HG03460 (cell line): Measurements from ENCODE around the gene KCNN3.

Experiments used
- ATAC-seq: cut with Tn5 transposase; IDR thresholded peaks from one replicate; pipeline ENCODE4 v1.9.1; 2021; ENCODE audit not compliant: unreplicated experiment

KCNN3 gene

GRCh38 chr1:154842635-154843034 lies 27.4 kb downstream of the KCNN3 start:
- ATAC-seq, result no peak

GRCh38 chr1:154841384-154841783 lies 28.7 kb downstream of the KCNN3 start:
- ATAC-seq, result no peak

DNA sequence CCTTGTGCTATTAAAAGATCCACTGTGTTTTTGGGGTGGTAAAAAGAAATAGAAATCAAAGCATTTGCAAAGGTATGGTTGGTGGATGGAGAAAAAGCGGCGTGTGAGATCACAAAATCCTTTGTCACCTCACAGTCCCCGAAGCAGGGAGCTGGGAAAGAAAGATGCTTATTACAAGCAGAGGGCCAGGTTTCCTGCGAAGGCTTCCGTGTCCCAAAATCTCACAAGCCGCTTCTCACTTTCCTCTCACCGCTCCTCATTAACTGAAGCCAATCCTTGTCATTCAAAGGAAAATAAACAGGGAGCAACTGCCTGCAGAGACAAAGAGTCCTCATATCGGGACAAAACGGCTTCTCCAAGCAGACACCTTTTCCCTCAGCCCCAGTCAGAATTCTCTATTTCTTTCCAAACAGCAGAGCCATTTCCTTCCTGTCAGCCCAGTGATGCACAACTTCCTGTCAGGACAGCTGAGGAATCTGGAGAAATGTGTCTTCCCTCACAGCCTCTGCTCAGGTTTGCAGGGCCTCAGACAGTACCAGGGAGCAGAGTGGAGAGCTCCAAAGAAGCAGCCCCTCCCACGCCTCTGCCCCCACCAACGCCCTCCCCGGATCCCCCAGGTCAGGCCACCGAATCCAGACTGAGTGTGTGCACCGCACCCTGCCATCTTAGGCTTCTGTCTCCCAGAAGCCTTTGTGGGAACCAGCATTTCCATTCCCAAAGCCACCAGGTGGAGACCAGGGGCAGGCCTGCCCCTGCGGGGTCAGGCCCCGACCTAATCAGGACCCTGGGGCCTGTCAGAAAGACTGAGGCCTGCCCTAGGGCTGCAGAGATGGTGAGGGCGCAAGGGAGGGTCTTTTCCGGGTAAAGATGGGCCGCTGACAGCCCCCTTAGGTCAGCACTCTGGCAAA lies 29.6 kb downstream of the KCNN3 start:
- ATAC-seq, result no peak

GRCh38 chr1:154839691-154840090 lies 30.4 kb downstream of the KCNN3 start:
- ATAC-seq, result no peak

DNA sequence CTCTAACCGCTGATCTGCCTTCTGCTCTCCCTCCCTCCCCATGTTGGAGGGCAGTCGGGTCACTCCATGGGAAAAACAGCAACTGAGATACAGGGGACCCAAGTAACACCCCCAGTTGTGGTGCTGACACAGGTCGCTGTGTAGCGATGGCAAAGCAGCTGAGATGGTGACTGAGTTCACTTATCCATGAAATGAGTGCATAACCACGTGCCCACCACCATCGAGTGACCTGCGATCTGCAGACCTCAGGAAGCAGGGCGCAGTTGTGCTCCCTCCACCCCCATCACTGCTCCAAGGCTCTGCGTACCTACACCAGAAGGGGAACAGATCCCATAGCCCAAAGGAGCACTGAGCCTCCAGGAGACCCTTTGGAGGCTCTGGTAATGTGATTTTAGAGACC lies 31.1 kb downstream of the KCNN3 start:
- no peak for ATAC-seq

DNA sequence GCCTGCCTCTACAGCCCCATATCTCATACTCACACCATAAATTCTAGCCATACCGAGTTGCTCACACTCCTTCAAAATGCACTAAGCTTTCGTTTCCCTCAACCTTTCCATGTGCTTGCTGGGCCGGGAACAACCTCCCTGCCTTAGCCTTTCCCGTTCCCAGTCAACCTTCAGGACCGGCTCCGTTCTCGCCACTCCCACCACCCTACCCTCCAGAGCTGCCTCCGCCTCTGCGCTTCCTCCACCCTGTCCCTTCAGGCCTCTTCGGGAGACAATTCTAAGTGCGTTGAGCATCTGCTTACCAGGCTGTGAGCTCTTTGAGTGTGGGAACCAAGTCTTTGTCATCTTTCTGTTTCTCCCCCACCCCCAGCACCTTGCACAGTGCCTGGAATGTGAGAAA lies 31.6 kb downstream of the KCNN3 start:
- ATAC-seq, result no peak

GRCh38 chr1:154837672-154838171 lies 32.4 kb downstream of the KCNN3 start:
- peak; percentile 77 for ATAC-seq

DNA sequence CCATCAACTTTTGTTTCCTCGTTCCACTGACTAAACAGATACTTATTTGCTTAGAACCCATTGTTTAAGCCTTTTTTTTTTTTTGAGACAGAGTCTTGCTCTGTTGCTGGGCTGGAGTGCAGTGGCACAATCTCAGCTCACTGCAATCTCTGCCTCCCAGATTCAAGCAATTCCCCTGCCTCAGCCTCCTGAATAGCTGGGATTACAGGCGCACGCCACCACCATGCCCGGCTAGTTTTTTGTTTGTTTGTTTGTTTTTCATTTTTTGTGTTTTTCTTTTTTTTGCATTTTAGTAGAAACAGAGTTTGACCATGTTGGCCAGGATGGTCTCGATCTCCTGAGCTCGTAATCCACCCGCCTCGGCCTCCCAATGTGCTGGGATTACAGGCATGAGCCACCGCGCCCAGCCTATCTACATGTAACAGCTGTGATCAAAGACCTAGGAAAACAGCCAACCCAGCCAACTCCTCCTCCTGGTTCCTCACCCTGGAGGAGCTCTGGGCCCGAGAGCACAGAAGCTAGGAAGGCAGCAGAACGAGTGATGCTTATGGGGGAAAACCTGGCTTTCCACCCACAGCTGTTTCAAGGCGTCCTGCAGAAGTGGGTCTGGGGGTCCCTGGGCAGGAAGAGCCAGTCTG lies 32.9 kb downstream of the KCNN3 start:
- no peak for ATAC-seq

- ATAC-seq, result no peak
Observed at GRCh38 chr1:154835531-154836324, 34.4 kb downstream of the KCNN3 start.

GRCh38 chr1:154833841-154834240 lies 36.2 kb downstream of the KCNN3 start:
- no peak for ATAC-seq

DNA sequence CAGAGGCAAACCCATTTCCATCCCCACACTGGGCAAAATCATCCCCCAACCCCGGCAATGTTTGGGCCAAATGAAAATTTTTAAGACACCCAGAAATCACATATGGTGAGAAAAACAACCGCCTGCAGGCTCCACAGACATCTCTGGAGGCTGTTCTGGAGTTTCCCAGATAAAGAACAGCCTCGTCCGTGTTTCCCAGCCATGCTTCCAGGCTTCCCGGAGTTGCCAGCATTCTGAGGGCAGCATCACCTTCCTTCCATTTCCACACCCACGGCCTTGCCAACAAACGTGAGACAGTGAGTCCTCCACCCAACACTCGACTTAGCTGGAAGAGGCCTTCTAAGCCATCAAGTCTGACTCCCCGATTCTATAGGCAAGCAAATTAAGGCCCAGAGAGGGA lies 36.9 kb downstream of the KCNN3 start:
- ATAC-seq, result no peak

- no peak for ATAC-seq
Observed at GRCh38 chr1:154832384-154832783, 37.7 kb downstream of the KCNN3 start.

GRCh38 chr1:154831462-154831861 lies 38.6 kb downstream of the KCNN3 start:
- ATAC-seq, result no peak

DNA sequence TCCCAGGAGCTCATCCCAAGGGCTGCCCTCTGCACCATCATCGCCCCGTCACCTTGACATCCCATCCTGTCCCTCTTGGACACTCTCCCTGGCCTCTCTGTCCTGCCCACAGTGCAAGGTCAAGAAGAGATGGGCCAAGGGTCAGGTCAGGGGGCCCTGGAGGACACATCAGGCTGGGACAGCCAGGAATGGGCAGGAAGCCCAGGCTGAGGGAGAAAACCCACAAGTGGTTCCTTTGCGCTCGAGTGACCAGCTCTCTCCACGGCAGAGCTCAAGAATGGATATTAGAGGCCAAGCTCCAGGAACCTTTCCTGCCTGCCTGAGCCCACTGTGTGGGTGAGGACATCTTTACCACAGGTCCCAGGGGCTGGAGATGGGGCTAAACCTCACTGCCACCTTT lies 41.0 kb downstream of the KCNN3 start:
- no peak for ATAC-seq

DNA sequence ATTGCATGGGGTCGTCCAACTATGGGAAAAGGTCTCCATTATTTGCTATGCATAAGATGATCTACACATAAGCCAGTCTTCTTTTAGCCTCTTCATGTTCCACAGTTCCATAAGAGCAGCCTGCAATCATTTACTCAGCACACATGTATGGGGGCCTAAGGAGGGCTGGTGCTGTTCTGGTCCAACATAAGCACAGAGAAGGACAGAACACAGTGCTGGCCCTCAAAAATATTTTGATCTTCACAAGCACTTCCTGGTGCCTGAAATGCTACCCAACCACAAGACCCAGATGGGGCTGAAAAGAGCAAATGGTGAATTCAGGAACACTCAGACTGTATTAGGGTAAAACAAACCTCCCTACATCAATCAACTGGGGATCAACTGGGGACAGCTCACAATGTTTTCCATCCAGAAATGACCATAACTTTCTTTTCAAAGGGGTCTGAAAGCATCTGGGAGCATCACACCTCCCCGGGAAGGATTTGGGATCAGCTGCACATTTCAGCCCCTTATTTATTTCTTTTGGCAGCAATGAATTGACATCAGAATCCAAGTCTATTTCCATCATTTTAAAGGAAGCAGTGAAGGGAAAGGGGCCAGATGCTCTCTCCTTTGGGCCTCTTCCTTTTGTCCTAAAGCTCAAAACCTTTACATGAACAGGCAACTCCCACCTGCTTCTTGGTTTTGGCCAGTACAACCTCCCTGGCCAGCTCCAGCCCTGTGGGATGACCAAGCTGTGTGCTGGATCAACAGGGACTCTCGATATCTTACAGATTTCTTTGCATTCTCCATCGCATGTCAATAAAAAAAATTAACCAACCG lies 45.7 kb downstream of the KCNN3 start:
- ATAC-seq, result no peak

DNA sequence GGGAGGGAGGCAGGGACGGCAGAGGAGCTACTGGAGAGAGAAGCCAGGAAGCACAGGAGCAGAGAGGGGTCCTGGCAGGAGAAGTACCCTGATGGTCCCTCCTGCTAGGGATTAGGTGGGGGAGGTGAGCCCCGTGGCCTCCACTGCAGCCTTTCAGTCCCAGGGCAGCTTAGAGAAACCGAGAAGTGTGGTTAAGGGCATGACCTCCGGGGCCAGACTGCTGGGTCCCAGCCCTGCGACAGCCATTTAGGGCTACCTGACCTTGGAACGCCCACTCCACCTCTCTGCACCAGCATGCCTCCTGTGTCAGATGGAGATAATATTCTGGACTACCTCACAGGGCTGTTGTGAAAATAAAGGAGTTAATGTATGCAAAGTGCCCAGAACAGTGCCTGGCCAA lies 47.4 kb downstream of the KCNN3 start:
- ATAC-seq, result no peak

- no peak for ATAC-seq
Observed at GRCh38 chr1:154822233-154822632, 47.8 kb downstream of the KCNN3 start.

DNA sequence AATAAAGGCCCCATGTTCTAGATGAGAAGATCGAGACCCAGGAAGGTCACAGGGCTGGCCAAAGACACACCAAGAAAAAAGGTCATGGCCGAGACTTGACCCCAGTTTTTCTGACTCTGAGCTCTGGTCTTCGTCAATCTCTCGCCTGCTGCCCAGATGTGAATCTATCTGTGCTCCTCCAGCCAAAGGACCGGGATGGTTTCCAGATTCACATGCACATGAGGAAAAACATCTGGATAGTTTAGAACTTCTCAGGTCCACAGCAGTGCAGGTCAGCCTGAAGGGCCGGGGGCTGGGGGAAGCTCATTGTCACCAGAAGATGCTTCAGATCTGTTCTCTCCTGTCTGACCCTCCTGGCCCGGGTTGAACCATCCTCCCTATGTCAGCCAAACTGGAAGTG lies 49.0 kb downstream of the KCNN3 start:
- ATAC-seq, result no peak

DNA sequence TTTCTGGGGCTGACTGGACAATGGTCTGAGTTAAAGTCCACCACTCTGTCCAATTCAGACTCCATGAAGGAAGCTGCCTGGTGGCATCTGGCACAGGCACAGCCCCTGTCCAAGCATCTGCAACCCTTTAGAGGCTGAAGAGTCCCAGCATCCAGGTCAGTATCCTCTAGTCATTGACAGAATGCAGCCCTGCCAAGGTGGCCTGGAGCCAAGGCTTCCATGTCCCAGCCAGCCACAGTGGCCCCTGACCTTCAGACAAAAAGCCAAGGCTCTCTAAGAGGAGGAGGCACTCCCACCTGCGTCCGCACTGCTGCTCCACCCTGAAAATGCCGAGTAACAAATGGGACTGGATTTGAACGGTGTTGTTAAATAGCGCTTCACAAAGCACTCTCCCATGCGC lies 49.4 kb downstream of the KCNN3 start:
- ATAC-seq, result no peak
